ENCODE measurements around the gene B4GALNT4.
"Not testable (repeated sequence)": the region's sequence is repeated elsewhere in the genome, so short reads cannot be mapped to it uniquely, and the experiment has no call there.

B4GALNT4 gene

DNA sequence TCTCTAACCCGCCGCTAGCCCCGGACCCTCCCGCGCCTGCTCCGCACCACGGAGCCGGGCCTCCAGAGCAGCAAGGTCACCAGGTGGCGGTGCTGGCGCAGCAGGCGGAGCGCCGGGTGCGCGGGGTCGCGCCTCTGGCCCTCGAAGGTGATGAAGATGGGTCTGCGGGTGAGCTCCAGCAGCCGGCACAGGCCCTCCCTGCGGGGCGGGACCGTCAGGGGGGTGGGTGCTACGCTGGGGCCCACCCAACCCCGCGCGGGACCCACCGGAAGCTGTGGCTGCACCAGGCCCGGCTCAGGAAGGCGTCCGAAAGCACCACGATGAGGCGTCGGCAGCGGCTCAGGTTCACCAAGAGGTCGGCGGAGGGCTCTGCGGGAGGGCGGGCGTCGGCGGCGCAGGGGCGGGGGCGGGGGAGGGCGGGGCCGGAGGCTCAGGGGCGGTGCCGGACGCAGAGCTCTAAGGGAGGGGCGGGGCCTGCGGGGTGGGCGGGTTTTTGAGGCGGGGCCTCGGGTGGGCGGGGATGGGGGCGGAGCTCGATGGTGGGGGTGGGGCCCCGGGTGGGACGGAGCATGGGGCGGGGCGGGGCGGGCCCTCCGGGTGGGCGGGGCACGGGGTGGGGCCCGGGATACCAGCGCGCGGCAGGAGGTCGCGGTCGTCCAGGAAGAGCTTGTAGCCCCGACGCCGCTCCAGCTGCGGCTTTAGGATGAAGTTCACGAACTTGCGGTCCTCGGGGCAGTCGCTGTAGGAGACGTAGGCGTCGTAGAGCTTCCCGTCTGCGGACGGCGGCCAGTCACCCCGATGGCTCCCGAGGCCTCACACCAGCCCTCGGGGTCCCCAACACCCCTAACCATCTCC, 37.7 kb downstream of the B4GALNT4 start:
- peak; percentile 93 for DNase-seq (ENCODE audit: low spot score)

- no peak for DNase-seq (ENCODE audit: low spot score)
Measured at GRCh38 chr11:407651-408123, 38.4 kb downstream of the B4GALNT4 start.

- no peak for DNase-seq (ENCODE audit: low spot score)
Measured at GRCh38 chr11:408154-409007, 39.1 kb downstream of the B4GALNT4 start.

DNA sequence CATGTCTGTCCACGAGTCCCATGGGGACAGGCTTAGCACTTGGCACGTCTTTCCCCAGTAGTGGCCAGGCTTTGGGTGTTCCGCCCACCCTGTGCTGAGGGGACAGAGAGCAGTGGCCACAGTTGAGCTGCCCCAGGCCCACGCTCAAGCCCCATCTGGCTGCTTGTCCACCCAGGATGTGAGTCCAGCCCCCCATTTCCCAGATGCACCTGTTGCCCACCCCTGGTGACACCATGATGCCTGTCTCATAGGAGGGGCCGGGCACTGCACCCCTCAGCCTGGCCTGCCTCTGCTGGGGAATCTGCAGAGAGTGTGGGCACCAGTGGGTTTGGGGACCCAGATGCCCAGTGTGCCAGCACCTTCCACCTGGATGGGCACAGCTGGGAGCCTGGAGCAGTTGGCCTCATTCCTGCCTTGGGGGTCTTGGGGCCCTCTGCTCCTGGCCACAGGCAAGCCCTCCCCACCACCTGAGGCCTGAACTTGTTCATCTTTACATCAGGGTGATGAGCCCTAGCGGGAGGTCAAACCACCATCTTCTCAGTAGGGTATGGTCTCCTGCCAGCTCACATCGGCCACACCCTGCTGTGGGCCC, 39.8 kb downstream of the B4GALNT4 start:
- DNase-seq (ENCODE audit: low spot score) = no peak

DNA sequence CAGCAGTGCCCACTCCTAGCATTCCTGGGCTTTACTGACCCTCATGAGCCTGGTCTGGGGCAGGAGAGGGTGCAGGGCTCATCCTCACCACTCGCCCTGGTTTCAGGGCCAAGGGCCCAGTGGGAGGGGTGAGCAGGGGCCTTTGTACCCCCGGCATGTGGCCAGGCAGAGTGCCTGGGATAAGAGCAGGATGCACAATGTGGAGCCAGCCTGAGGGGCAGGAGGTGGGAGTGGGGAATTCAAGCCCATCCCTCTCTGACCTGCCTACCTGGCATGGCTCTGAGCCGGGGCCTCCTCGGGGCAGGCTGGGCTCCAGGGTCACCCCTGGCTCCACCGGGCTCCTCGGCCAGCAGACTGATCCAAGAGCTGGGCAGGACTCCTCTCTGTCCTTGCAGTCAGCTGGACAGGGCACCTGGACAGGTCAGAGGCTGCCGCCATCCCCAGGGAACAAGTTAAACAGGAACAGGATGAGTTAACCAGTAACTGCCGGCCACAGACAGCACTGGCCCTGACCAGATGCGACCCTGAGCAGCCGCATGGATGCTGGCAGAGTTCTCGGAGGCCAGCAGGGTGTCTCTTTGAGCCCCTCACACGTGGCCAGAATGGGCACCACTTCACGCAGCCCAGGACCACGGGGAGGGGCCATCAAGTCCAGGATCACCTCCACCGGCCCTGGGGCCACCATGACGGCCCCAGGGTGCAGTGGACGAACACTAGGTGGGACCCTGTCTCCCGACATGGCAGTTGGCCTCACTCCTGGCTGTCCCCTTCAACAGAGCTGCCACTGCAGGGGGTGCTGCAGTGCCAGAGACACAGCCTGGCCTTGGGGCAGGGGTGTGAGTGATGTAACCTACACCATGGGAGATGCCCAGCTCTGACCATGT, 40.5 kb downstream of the B4GALNT4 start:
- no peak for DNase-seq (ENCODE audit: low spot score)

GRCh38 chr11:410711-411110, 41.4 kb downstream of the B4GALNT4 start:
- DNase-seq (ENCODE audit: low spot score) = not testable (repeated sequence)

- not testable (repeated sequence) for DNase-seq (ENCODE audit: low spot score)
Measured at GRCh38 chr11:411520-411919, 42.2 kb downstream of the B4GALNT4 start.

GRCh38 chr11:412641-413119, 43.4 kb downstream of the B4GALNT4 start:
- DNase-seq (ENCODE audit: low spot score) = no peak

DNA sequence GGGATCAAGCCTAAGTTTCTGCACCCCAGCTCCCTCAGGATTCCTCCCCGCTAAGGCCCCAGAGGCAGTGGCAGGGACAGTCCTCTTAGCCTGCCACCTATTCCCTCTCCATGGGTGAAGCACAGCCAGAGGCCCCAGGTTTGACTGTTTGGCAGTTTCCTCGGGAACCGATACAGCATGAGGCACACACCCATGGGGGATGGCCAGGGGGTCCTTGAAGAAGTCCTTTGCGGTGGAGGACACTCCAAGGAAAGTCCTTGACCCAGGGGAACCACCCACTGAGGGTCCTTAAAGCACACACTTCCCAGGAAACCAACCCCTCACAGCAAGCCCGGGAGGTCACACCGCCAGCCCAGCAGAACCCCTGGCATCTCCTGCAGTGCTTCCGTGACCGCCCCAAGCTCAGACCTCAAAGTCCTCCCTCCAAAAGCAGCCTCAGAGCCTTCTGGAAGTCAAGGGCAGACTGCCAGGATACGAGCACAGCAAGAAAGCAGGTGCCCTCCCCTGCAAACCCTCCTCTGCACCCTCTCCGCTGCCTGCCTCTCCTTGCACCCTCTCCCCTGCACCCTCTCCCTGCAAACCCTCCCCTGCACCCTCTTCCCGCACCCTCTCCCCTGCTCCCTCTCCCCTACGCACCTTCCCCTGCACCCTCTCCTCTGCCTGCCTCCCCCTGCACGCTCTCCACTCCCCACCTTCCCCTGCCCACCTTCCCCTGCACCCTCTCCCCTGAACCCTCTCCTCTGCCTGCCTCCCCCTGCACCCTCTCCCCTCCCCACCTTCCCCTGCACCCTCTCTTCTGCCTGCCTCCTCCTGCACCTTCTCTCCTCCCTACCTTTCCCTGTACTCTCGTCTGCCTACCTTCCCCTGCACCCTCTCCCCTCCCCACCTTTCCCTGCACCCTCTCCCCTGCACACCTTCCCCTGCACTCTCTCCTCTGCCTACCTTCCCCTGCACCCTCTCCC, 44.1 kb downstream of the B4GALNT4 start:
- peak; percentile 42 for DNase-seq (ENCODE audit: low spot score)

GRCh38 chr11:414318-414857, 45.1 kb downstream of the B4GALNT4 start:
- no peak for DNase-seq (ENCODE audit: low spot score)

GRCh38 chr11:415640-416041, 46.3 kb downstream of the B4GALNT4 start:
- no peak for DNase-seq (ENCODE audit: low spot score)

DNA sequence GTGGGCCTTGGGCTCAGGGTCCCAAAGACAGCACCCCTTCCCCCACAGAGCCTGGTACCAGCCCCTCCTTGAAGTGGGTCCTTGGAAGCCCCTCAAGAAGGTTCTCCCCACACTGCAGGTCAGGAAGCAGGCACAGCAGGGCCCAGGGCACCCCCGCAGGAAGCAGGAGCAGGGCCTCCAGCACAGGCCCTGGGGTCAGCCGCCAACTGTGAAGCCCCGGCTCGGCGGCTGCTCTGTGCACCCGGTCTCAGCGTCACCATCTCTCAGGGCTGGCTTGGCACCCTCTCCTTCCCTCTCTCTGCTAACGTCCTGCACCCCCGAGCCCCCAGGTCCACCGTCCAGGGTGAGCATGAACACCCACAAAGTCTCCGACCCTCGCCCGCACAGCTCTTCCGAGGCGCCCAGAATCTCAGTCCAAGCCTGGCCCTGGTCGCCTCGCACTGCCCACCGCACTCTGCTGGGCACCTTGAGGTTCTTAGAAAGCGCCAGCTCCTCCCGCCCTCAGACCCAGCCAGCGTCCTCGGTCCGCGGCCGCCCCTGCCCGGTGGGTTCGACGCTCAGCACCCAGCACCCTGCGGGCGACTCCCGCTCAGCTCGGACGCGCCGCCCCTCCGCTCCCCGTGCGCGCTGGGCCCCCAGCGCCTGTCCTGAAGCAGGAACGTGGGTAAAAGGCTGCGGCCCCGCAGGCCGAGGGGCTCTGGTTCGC, 46.9 kb downstream of the B4GALNT4 start:
- no peak for DNase-seq (ENCODE audit: low spot score)

GRCh38 chr11:416757-417621, 47.7 kb downstream of the B4GALNT4 start:
- DNase-seq (ENCODE audit: low spot score) = peak; percentile 47

DNA sequence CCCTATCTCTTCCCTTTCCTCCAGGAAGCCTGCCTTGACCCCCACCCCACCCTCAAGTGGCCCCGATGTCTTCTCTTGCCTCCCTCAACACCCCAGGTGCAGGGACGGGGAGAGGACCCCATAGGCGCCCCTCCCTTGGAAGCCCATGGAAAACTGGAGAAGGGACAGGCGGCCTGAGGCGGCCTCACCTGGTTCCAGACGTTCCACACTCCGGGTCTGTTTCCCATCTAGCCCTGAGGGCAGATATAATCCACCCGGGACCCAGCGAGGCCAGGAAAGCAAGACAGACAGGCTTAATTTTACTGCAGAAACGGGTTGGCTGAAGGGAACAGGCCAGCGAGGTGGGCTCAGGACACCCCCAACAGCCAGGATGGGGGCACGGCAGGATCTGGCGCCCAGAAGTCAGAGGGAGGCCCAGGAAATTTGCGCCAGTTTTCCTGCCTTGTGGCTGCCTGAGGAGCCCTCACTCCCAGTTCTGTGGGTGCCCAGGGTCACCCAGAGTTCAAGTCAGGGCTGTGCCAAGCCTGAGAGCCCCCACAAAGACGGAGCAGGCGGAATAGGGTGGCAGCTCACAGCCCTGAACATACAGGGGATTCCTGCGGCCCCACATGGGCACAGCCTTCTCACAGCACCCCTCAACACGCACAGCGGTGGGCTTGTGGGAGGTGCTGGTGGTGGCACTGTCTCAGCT, 48.5 kb downstream of the B4GALNT4 start:
- no peak for DNase-seq (ENCODE audit: low spot score)

GRCh38 chr11:418343-419247, 49.3 kb downstream of the B4GALNT4 start:
- DNase-seq (ENCODE audit: low spot score) = no peak

GRCh38 chr11:419248-420005, 50.1 kb downstream of the B4GALNT4 start:
- DNase-seq (ENCODE audit: low spot score) = no peak
